ENCODE results near the gene PNPLA7. TPM values are rescaled to one million over a fixed set of nuclear protein-coding genes. Genes with fewer than 3 reads are reported as not detected.
A peak's percentile ranks its signal among the peaks of the same experiment; 100 is the strongest.
"Not testable (repeated sequence)": the region's sequence is repeated elsewhere in the genome, so short reads cannot be mapped to it uniquely, and the experiment has no call there.

PNPLA7 gene
- total and polyA plus RNA-seq, 7 experiments from 2014 or later = 2.7 to 28.9 (median 9.0) TPM

GRCh38 chr9:137568445-137568844 lies 18.2 kb upstream of the PNPLA7 start:
- peak overlapping the region in 1 of 9 donors; percentile 50 for H3K27ac Mint-ChIP-seq
- peaks cover 0 to 27% (median 12%) of the 10 kb centered on the region in 7 donors for H3K4me1 Mint-ChIP-seq
- CTCF ChIA-PET; H3K9me3 ChIP-seq (ENCODE audit: control insufficient read depth in 2 of 3, low read length in 3 of 3); POLR2A ChIA-PET; H3K4me1 ChIP-seq (ENCODE audit: control insufficient read depth in 2 of 2, insufficient read depth in 2 of 2, low read length in 2 of 2); ATAC-seq; H3K4me3 ChIP-seq (ENCODE audit: low read length); H3K9me3 Mint-ChIP-seq; H3K27me3 ChIP-seq (ENCODE audit: control insufficient read depth in 2 of 2, insufficient read depth in 2 of 2, low read length in 2 of 2); intact Hi-C loops (cut with micrococcal nuclease); H3K4me3 Mint-ChIP-seq; H3K27me3 Mint-ChIP-seq; H3K27ac ChIP-seq (ENCODE audit: low read depth, low read length); DNase-seq: not testable (repeated sequence)
- peaks cover 4 to 27% (median 11%) of the 10 kb centered on the region in 5 donors for H3K36me3 Mint-ChIP-seq
- H3K36me3 ChIP-seq (ENCODE audit: control insufficient read depth in 2 of 3, insufficient read depth in 3 of 3, low read length in 3 of 3) = peaks cover 0 to 34% (median 0%) of the 10 kb centered on the region in 3 experiments

GRCh38 chr9:137564817-137565411 lies 14.7 kb upstream of the PNPLA7 start:
- H3K4me3 ChIP-seq (ENCODE audit: low read length) = no peak overlapping the region
- no peak for DNase-seq
- no peaks in the 10 kb centered on the region for H3K27me3 Mint-ChIP-seq
- ChIA-PET POLR2A (no interaction called here), CTCF (no interaction called here)
- no peaks in the 10 kb centered on the region for H3K9me3 ChIP-seq (ENCODE audit: control insufficient read depth in 2 of 3, low read length in 3 of 3)
- peaks cover 0 to 26% (median 11%) of the 10 kb centered on the region in 5 donors for H3K36me3 Mint-ChIP-seq
- intact Hi-C loops (cut with micrococcal nuclease) = no loop called here
- H3K4me3 Mint-ChIP-seq = no peak overlapping the region
- H3K4me1 ChIP-seq (ENCODE audit: control insufficient read depth in 2 of 2, insufficient read depth in 2 of 2, low read length in 2 of 2) = no peaks in the 10 kb centered on the region
- H3K36me3 ChIP-seq (ENCODE audit: control insufficient read depth in 2 of 3, insufficient read depth in 3 of 3, low read length in 3 of 3) = peaks cover 0 to 32% (median 0%) of the 10 kb centered on the region in 3 experiments
- no peaks in the 10 kb centered on the region for H3K9me3 Mint-ChIP-seq
- H3K27ac ChIP-seq (ENCODE audit: low read depth, low read length) = no peak overlapping the region
- H3K27ac Mint-ChIP-seq = peak overlapping the region in 4 of 9 donors; percentile 19 to 69 (median 44)
- H3K27me3 ChIP-seq (ENCODE audit: control insufficient read depth in 2 of 2, insufficient read depth in 2 of 2, low read length in 2 of 2) = no peaks in the 10 kb centered on the region
- ATAC-seq = no peak
- peaks cover 0 to 21% (median 7%) of the 10 kb centered on the region in 7 donors for H3K4me1 Mint-ChIP-seq

GRCh38 chr9:137564134-137564533 lies 13.9 kb upstream of the PNPLA7 start:
- intact Hi-C loops (cut with micrococcal nuclease) = no loop called here
- Histone ChIP-seq H3K9me3 (ENCODE audit: control insufficient read depth in 2 of 3, low read length in 3 of 3) (no peaks in the 10 kb centered on the region), H3K4me3 (ENCODE audit: low read length) (no peak overlapping the region), H3K27me3 (ENCODE audit: control insufficient read depth in 2 of 2, insufficient read depth in 2 of 2, low read length in 2 of 2) (no peaks in the 10 kb centered on the region), H3K27ac (ENCODE audit: low read depth, low read length) (no peak overlapping the region), H3K4me1 (ENCODE audit: control insufficient read depth in 2 of 2, insufficient read depth in 2 of 2, low read length in 2 of 2) (no peaks in the 10 kb centered on the region), H3K36me3 (ENCODE audit: control insufficient read depth in 2 of 3, insufficient read depth in 3 of 3, low read length in 3 of 3) (peaks cover 0 to 32% (median 0%) of the 10 kb centered on the region in 3 experiments)
- Mint-ChIP-seq H3K4me1 (peaks cover 0 to 26% (median 5%) of the 10 kb centered on the region in 7 donors), H3K9me3 (no peaks in the 10 kb centered on the region), H3K27ac (peak overlapping the region in 6 of 9 donors; percentile 21 to 86 (median 43)), H3K4me3 (no peak overlapping the region), H3K27me3 (no peaks in the 10 kb centered on the region), H3K36me3 (peaks cover 4 to 32% (median 15%) of the 10 kb centered on the region in 5 donors)
- CTCF ChIA-PET = no interaction called here
- POLR2A ChIA-PET = interaction anchor here (1.2 kb wide), 1 partner anchor 14 kb away, joined by 3 read pairs; the partner anchor contains the start of gene PNPLA7
- ATAC-seq = no peak
- DNase-seq = no peak

DNA sequence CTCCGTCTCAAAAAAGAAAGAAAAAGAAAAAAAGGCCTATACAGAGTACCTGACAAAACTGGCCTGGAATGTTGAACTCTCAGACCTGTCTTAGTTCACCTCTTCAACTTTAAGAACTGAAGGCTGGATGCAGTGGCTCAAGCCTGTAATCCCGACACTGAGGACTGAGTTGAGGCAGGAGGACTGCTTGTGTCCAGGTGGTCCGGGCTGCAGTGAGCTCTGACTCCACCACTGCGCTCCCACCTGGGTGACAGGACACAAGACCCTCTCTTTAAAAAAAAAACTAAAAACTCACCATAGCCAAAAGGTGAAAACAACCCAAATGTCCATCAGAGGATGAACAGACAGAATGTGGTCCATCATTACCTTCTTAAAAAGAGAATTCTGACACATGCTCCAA lies 7.9 kb upstream of the PNPLA7 start:
- Histone ChIP-seq H3K4me1 (ENCODE audit: control insufficient read depth in 2 of 2, insufficient read depth in 2 of 2, low read length in 2 of 2) (no peaks in the 10 kb centered on the region), H3K27me3 (ENCODE audit: control insufficient read depth in 2 of 2, insufficient read depth in 2 of 2, low read length in 2 of 2) (no peaks in the 10 kb centered on the region), H3K9me3 (ENCODE audit: control insufficient read depth in 2 of 3, low read length in 3 of 3) (no peaks in the 10 kb centered on the region), H3K36me3 (ENCODE audit: control insufficient read depth in 2 of 3, insufficient read depth in 3 of 3, low read length in 3 of 3) (peaks cover 0 to 29% (median 0%) of the 10 kb centered on the region in 3 experiments), H3K27ac (ENCODE audit: low read depth, low read length) (no peak overlapping the region), H3K4me3 (ENCODE audit: low read length) (no peak overlapping the region)
- Mint-ChIP-seq H3K27me3 (no peaks in the 10 kb centered on the region), H3K36me3 (peaks cover 4 to 38% (median 14%) of the 10 kb centered on the region in 5 donors), H3K9me3 (no peaks in the 10 kb centered on the region), H3K4me1 (peaks cover 0 to 6% (median 0%) of the 10 kb centered on the region in 7 donors), H3K4me3 (no peak overlapping the region), H3K27ac (no peak overlapping the region)
- no peak for ATAC-seq
- POLR2A ChIA-PET = interaction anchor here (0.6 kb wide), 1 partner anchor 429 kb away, joined by 3 read pairs; no protein-coding TSS in a partner anchor
- DNase-seq = no peak
- CTCF ChIA-PET = interaction anchor here (0.6 kb wide), 1 partner anchor 33 kb away, joined by 3 read pairs; no protein-coding TSS in a partner anchor
- intact Hi-C loops (cut with micrococcal nuclease) = loop anchor here in 1 of 2 donors (10.0 kb wide), 2 partner anchors 133 to 253 kb away; partner anchors contain the start of genes EXD3, NOXA1 and NRARP

DNA sequence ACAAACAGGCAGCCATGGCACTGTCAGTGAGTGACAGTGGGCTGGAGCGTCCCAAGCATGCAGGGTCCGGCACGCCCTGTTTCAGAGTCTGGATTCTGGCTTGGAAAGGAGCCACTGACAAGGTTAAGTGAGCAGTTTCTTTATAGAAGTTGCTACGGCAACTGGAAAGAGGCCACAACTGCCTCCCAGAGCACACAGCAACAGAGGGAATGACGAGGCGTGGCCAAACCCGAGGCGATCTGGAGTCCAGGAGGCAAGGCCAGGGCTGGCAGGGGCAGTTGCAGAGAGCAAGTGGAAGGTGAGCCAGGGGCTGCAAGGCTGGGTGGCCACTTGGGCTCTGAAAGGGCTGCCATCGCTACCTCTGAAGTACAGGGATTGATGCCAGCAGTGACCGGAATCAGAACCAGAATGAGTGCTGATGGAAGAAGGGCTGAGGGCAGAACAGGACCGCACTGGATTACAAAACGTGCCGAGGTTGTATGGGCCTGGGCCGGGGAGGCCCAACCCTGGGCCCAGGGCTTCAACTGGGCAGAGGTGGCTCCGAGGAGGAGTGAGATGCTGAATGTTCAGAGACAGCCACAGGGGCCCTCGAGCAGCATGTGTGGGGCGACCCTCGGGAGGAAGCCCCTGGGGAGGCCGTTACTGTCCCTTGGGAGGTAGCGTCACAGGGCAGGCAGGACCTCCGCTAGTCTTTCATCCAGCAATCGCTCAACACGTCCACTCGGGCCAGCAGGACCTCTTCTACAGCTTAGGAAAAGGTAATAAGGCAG lies 6.1 kb upstream of the PNPLA7 start:
- Histone ChIP-seq H3K4me1 (ENCODE audit: control insufficient read depth in 2 of 2, insufficient read depth in 2 of 2, low read length in 2 of 2) (no peaks in the 10 kb centered on the region), H3K9me3 (ENCODE audit: control insufficient read depth in 2 of 3, low read length in 3 of 3) (no peaks in the 10 kb centered on the region), H3K4me3 (ENCODE audit: low read length) (no peak overlapping the region), H3K27me3 (ENCODE audit: control insufficient read depth in 2 of 2, insufficient read depth in 2 of 2, low read length in 2 of 2) (no peaks in the 10 kb centered on the region), H3K27ac (ENCODE audit: low read depth, low read length) (no peak overlapping the region), H3K36me3 (ENCODE audit: control insufficient read depth in 2 of 3, insufficient read depth in 3 of 3, low read length in 3 of 3) (peaks cover 0 to 21% (median 0%) of the 10 kb centered on the region in 3 experiments)
- intact Hi-C loops (cut with micrococcal nuclease) = loop anchor here in 1 of 2 donors (10.0 kb wide), 2 partner anchors 131 to 251 kb away; partner anchors contain the start of genes EXD3, NOXA1 and NRARP
- DNase-seq (no peak), ATAC-seq (no peak)
- Mint-ChIP-seq H3K27me3 (no peaks in the 10 kb centered on the region), H3K4me3 (no peak overlapping the region), H3K9me3 (no peaks in the 10 kb centered on the region), H3K36me3 (peaks cover 4 to 28% (median 11%) of the 10 kb centered on the region in 5 donors), H3K27ac (no peak overlapping the region), H3K4me1 (peaks cover 0 to 11% (median 6%) of the 10 kb centered on the region in 7 donors)
- POLR2A ChIA-PET = no interaction called here
- CTCF ChIA-PET = interaction anchor here (0.7 kb wide), 1 partner anchor 313 kb away, joined by 3 read pairs; no protein-coding TSS in a partner anchor

- intact Hi-C loops (cut with micrococcal nuclease) = loop anchor here in 1 of 2 donors (10.0 kb wide), 2 partner anchors 130 to 250 kb away; partner anchors contain the start of genes EXD3, NOXA1 and NRARP
- Histone ChIP-seq H3K27ac (ENCODE audit: low read depth, low read length) (no peak overlapping the region), H3K4me3 (ENCODE audit: low read length) (no peak overlapping the region), H3K4me1 (ENCODE audit: control insufficient read depth in 2 of 2, insufficient read depth in 2 of 2, low read length in 2 of 2) (no peaks in the 10 kb centered on the region), H3K9me3 (ENCODE audit: control insufficient read depth in 2 of 3, low read length in 3 of 3) (no peaks in the 10 kb centered on the region), H3K36me3 (ENCODE audit: control insufficient read depth in 2 of 3, insufficient read depth in 3 of 3, low read length in 3 of 3) (peaks cover 0 to 21% (median 0%) of the 10 kb centered on the region in 3 experiments), H3K27me3 (ENCODE audit: control insufficient read depth in 2 of 2, insufficient read depth in 2 of 2, low read length in 2 of 2) (no peaks in the 10 kb centered on the region)
- H3K4me3 Mint-ChIP-seq = no peak overlapping the region
- no peaks in the 10 kb centered on the region for H3K9me3 Mint-ChIP-seq
- POLR2A ChIA-PET = no interaction called here
- DNase-seq (no peak), ATAC-seq (no peak)
- peaks cover 4 to 26% (median 10%) of the 10 kb centered on the region in 5 donors for H3K36me3 Mint-ChIP-seq
- H3K27ac Mint-ChIP-seq = peak overlapping the region in 1 of 9 donors; percentile 53
- H3K27me3 Mint-ChIP-seq = no peaks in the 10 kb centered on the region
- H3K4me1 Mint-ChIP-seq = peaks cover 3 to 11% (median 8%) of the 10 kb centered on the region in 7 donors
- CTCF ChIA-PET = no interaction called here
These were observed 5.0 kb upstream of the PNPLA7 start for GRCh38 chr9:137555179-137555578.

Data from naive thymus-derived CD4-positive, alpha-beta T cell (primary cell).